Omental fat pad (tissue), 4 donors: ENCODE results near the gene MANSC1. TPM values are rescaled to one million over a fixed set of nuclear protein-coding genes. Genes with fewer than 3 reads are reported as not detected.
"Not testable (repeated sequence)": the region's sequence is repeated elsewhere in the genome, so short reads cannot be mapped to it uniquely, and the experiment has no call there.

ENCODE experiments used
- ATAC-seq: fragments of 150-250 bp; one replicate; pipeline ENCODE4 v1.9.1; 2016; ENCODE audit warnings: mild to moderate bottlenecking, moderate library complexity; ENCODE audit not compliant: low FRiP score
- DNase-seq: peaks from one replicate; pipeline ENCODE4 v3.0.0-alpha.2; 2019; ENCODE audit warnings: low spot score
- CTCF ChIP-seq, 3 donors: fragments of 450-650 bp; IDR thresholded peaks; one replicate each; pipeline ENCODE4 v1.5.1; 2016 to 2017; ENCODE audit warnings: antibody characterized with exemption in 3 of 3, mild to moderate bottlenecking in 3 of 3, moderate library complexity in 2 of 3
- total RNA-seq, 4 donors: library from RNA; depleted of rRNA; stranded (reverse); fragments of >200 nt; gene quantifications; one replicate each; pipeline ENCODE4 v1.1.0, GENCODE V29; 2016

The MANSC1 gene
- total RNA-seq, 4 donors from 2014 or later = 12.2 to 20.1 (median 14.5) TPM

- no peak for TF ChIP-seq CTCF (IDR thresholded peaks at IDR 0.05)
- DNase-seq = no peak
- no peak for ATAC-seq
Observed at GRCh38 chr12:12323591-12323990, 26.5 kb downstream of the MANSC1 start.

- no peak for DNase-seq
- TF ChIP-seq CTCF (IDR thresholded peaks at IDR 0.05) = no peak
- no peak for ATAC-seq
Observed at GRCh38 chr12:12323118-12323517, 26.9 kb downstream of the MANSC1 start.

GRCh38 chr12:12319451-12320183, 30.4 kb downstream of the MANSC1 start:
- DNase-seq (no peak), ATAC-seq (peak; percentile 66)
- TF ChIP-seq CTCF (IDR thresholded peaks at IDR 0.05) = no peak

- no peak for TF ChIP-seq CTCF (IDR thresholded peaks at IDR 0.05)
- no peak for ATAC-seq
- no peak for DNase-seq
Observed at GRCh38 chr12:12315838-12316237, 34.2 kb downstream of the MANSC1 start.

- not testable (repeated sequence) for ATAC-seq, DNase-seq
Observed at GRCh38 chr12:12310695-12311094, 39.3 kb downstream of the MANSC1 start.

- no peak for TF ChIP-seq CTCF (IDR thresholded peaks at IDR 0.05)
- no peak for ATAC-seq
- no peak for DNase-seq
Observed at GRCh38 chr12:12305568-12306300, 44.3 kb downstream of the MANSC1 start.

GRCh38 chr12:12302976-12303375, 47.1 kb downstream of the MANSC1 start:
- ATAC-seq = no peak
- DNase-seq = no peak
- no peak for TF ChIP-seq CTCF (IDR thresholded peaks at IDR 0.05)
